Dedifferentiated amniotic fluid mesenchymal stem cell (primary cell): ENCODE results near the gene EN2.

Experiments used
- DNase-seq: peaks from one replicate; pipeline ENCODE4 v3.0.0-alpha.2; 2016; ENCODE audit errors: extremely low spot score

Gene EN2

DNA sequence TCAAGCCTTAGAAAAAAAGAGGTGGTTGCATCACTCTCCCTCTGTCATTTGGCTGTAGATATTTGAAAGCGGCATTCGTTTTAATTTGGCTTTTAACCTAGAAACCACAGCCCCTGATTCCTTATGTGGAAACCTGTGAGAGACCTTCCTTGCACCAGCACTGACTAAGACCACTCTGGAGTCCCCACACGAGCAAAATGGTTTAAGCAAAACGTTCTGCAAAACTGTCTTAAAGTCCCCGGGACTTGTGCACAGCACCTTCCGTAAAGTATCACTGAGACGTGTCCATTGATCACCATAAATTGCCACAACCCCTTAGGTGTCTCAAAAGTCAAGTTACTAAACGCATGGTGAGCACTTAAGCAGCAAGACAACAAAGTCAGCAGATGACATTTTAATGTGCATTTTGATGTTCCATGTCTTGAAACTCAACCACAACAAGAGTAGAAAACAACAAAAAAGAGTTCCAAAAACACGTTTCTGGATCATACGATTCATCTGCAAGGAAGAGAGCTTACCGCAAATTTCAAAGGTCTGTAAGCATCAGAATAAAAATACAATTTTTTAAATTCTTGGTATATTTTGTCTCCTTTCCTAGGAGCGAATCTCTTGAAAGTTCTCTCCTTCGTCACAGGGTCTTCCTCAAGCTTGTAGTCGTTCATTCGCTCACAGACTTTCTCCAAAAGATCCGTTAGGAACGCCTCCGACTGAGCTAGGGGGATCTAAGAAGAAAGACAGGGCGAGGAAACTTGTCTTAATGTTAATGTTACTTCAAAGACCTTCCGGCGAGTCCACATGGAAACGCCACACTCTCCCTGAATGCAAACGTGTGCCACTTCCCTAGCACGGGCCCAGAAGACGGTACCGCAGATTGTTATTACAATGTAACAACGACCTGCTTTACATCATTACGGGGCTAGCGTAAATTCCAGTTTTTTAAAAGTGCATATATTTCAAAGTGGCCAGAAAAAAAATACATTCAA lies 50.7 kb downstream of the EN2 start:
- no peak for DNase-seq

DNA sequence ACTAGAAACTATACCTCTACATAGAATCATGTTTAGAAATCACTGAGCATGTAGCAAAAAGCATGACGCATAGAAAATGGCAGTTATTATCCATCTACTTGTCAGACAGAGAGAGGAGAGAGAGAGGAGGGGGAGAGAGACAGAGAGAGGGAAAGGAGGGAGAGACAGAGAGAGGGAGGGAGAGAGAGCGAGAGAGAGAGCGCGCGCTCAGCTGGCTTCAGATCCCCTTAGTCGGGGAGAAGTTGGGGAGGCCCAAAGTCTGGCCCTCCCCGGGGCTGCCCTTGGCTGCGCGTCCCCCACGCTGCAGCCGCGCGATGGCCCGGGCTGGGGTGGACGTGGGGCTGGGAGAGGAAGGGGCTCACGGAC lies 51.4 kb downstream of the EN2 start:
- no peak for DNase-seq

DNA sequence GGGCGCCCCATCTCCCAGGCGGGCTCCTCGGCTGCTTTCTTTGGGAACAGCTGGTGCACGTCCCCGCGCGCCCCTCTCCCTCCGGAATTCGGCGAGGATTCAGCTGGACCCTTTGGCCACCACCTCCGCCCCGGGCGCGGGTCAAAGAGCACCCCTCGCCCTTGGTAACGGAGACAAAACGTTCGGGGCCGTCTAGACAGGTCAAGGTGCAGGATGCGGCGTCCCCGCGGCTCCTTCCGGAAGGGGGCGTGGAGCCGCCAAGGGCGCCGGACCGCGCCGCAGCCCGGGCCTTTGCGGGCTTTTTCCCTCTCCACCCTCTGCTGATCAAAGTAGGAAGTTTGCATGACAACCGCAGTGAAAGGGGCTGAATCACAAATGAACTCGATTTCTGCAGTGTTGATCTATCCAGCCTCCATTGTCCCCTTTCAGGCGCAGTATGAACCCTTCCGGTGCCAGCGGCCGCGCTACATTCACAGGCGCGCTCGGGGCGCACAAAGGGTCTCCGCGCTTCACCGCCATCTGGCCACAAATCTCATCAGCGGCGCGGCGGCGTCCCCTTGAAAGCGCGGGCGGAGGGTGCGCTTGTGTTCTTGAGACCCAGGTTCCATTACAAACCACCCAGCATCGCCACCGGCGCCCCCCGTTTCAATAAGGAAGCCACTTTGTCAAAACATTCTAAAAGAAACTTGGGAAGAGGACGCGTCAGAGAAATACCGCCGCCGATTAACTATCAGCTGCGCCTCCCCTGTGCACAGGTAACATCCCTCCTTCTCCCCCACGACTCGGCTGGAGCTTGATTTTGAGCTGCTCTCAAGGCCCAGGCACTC lies 52.0 kb downstream of the EN2 start:
- DNase-seq, result no peak

DNA sequence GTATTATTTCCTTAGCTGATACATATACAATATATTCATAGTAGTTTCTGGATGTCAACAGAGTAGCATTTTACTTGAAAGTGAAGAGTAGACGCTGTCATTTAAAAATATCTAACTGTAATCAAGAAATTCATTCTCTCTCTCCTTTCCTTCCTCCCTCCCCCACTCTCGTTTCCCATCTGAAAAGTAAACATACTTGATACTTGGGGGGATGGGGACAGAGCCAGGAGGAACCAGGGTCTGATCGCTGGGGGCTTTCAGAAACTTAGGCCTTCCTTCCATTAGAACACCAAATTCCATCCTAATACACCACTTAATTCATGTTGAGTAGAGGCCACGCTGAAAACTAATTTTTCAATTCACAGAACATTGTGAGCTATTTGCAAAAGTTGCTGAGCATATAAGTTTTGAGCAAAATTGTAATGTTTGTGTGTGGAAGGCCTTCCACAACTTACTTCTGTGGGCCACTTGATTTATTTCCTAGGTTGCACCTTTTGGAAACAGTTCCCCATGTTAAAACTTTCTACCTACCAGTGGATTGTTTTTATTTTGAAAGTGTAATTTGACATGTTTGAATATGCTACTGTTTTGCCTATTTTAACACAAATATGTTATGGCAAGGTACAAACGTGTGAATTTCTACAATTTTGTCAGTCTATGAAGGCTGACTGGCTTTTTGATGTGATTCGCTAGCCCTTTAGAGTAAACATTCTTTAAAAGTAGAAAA lies 53.2 kb downstream of the EN2 start:
- DNase-seq, result no peak

DNA sequence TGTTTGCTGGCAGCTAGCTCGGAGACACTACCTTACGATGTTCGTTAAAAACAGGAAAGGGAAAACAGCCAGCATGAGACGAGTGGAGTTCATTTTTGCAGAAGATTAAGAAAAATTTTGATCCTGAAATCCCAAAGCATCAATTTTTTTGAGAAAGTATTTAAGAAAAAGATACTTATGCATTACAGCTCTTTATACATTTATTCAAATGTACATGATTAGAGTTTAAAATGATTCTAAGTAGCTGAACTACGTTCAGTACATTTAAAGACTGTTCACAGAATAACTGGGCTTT lies 53.7 kb downstream of the EN2 start:
- no peak for DNase-seq

DNA sequence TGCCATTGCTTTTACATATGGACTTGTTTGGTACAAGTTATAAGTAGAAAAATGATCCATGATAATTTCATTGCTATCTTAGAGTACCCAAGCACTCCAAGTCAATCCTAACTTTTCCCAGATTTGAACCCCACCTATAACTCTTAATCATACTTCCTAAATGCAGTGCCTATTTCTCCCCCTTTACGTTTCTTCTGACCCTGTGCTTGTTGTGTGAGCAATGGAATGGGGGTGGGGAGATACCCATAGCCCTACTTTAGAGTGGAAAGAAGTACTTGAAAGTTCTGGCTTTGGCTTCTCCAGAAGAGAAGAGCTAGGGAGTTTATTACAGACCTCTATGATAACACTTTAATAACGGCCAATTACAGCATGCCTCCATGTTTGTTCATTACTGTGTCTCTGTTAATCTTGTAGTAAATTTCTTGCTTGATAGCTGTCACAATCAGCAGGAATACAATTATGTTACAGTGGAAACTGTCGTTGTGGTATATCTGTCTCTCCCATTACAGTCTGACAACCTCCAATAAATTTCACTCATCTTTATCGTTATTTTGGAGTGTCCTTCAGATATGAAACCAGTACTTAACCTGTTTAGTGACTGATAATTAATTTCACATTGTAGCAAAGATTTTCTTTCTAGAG lies 54.4 kb downstream of the EN2 start:
- DNase-seq, result no peak

DNA sequence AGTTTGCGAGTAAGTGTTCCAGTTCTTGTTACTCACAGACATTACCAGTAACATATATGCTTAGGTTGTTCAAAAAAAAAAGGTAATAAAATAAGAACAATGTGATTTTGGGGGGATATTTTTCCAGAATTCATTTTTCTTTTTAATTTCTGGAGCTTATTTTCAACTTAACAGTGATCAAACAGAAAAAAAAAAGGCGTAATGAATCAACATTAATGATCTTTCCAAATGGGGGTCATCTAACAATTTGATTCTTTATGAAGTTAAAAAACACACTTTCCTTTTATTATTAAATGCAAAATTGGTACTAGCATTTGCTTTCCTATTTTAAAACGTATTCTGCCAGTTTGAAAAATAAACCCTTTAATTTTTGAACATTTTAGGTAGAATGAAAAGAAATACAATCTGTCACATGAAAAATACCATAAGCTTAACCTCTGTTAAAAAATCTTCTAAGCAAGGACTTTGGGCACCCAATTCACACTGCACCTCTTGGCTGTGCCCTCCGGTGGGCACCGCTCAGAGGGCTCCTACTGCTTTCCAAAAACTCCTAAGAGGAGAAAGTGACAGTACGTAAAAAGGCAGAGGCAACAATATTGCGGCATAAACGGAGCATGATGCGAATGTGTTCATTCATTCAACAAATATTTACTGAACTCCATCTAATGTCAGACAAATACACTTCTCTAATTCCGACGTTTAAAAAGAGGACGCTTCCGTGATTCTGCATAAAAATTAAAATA lies 55.8 kb downstream of the EN2 start:
- no peak for DNase-seq

DNA sequence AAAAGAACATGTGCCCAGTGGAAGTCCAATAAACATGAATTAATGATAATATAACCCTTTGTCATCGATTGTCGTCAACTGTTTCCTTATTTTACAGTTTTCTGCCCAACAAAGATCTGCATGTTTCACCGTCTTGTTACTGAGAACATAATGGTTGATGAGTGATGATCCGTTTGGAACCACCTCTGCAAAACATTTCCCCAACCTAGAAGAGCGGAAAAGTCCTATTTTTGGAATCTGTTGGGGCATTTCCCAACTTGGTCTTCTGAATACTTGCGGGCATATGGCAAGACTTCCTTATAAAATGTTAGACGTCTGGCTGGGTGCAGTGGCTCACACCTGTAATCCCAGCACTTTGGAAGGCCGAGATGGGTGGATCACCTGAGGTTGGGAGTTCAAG lies 56.4 kb downstream of the EN2 start:
- no peak for DNase-seq
